Measurements from ENCODE around the gene CCNYL1.
"Not testable (repeated sequence)": the region's sequence is repeated elsewhere in the genome, so short reads cannot be mapped to it uniquely, and the experiment has no call there.

CCNYL1 gene

GRCh38 chr2:207743514-207743913 lies 32.1 kb downstream of the CCNYL1 start:
- DNase-seq, result no peak

DNA sequence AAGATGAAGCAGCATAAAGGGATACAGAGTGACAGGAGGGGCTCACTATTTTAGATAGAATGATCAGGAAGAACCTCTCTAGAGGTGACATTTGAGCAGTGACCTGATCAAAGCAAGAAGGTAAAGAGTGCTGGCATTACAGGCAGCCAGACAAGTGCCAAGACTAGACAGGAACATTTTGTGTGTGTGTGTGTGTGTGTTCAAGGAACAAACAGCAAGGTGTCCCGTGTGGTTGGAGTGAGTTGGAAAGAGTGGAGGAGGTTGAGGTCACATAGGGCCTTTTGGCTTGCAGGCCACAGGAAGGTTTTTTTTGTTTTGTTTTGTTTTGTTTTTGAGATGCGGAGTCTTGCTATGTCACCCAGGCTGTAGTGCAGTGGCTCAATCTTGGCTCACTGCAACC lies 32.6 kb downstream of the CCNYL1 start:
- DNase-seq, result no peak

- DNase-seq, result no peak
Observed at GRCh38 chr2:207744451-207744850, 33.0 kb downstream of the CCNYL1 start.

DNA sequence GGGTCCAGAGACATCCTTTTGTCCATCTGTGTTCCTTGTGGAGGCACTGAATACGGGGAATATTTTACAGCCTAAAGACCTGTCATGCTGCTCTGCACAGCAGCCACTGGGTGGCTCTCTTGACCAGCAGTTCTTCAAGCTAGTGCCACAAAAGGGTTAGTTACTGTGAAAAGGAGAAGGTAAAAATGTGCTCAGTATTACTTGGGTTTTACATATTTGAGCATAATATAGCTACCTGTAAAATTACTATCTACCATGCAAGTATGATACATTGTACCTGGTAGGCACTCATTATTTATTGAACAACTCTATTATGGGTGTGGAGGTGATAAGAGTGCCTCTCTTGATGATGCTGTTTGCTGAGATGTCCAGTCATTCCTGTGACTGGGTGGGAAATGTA lies 34.7 kb downstream of the CCNYL1 start:
- DNase-seq, result peak; percentile 63

GRCh38 chr2:207747653-207748560 lies 36.5 kb downstream of the CCNYL1 start:
- no peak for DNase-seq

GRCh38 chr2:207748993-207749392 lies 37.6 kb downstream of the CCNYL1 start:
- no peak for DNase-seq

GRCh38 chr2:207749873-207750272 lies 38.4 kb downstream of the CCNYL1 start:
- DNase-seq, result no peak

DNA sequence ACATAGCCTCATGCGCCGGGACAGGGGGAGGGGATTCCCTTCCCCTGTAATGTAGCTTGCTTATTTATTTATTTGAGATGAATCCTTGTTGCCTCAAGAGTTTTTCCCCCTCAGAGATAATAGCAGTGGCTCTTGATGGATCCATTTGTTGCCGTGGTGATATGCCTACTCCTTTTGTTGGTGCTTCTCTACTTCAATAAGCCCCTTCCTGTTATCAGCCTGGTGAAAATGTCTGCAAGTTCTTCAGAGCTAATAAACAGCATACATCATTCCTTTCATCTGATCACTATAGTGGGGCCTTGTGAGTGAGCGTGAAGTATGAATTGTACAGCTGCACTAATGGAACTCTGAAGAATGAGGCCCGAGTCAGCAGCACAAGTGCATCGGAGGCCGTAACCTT lies 38.9 kb downstream of the CCNYL1 start:
- DNase-seq, result no peak

GRCh38 chr2:207750876-207751275 lies 39.4 kb downstream of the CCNYL1 start:
- DNase-seq, result no peak

GRCh38 chr2:207753688-207754087 lies 42.2 kb downstream of the CCNYL1 start:
- DNase-seq, result not testable (repeated sequence)

- DNase-seq, result no peak
Observed at GRCh38 chr2:207754498-207755383, 43.3 kb downstream of the CCNYL1 start.

GRCh38 chr2:207758025-207758424 lies 46.6 kb downstream of the CCNYL1 start:
- DNase-seq, result no peak

- no peak for DNase-seq
Observed at GRCh38 chr2:207759890-207760289, 48.5 kb downstream of the CCNYL1 start.

DNA sequence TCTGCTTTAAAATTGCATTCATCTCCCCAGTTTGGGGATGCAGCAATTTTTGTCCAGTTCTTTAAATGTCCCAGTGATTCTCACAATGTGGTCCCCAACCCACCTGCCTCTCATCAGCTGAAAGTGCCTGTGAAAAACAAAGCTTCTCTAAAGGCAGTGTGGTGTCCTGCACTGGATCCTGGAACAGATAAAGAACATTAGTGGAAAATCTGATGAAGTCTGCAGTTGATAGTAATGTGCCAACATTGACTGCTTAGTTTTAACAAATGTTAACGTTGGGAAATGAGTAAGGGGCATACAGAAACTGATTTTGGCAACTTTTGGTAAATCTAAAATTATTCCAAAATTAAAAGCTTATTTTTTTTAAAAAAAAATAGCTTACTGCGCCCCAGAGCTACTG lies 49.0 kb downstream of the CCNYL1 start:
- DNase-seq, result no peak

DNA sequence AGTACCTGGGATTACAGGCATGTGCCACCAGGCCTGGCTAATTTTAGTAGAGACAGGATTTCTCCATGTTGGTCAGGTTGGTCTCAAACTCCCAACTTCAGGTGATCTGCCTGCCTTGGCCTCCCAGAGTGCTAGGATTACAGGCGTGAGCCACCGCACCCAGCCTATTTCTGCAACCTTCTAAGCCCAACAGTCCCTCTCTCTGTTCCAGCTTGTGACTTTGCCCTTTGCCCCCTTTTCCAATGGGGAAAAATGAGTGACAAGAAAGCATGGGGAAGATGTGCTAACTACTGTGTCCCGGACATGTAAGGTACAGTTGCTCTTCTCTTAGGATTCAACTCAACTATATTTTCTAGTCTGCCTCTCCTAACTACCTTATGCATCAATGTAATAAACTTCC lies 50.0 kb downstream of the CCNYL1 start:
- not testable (repeated sequence) for DNase-seq

- DNase-seq, result no peak
Observed at GRCh38 chr2:207762146-207762545, 50.7 kb downstream of the CCNYL1 start.

GRCh38 chr2:207763303-207763917 lies 52.0 kb downstream of the CCNYL1 start:
- no peak for DNase-seq

DNA sequence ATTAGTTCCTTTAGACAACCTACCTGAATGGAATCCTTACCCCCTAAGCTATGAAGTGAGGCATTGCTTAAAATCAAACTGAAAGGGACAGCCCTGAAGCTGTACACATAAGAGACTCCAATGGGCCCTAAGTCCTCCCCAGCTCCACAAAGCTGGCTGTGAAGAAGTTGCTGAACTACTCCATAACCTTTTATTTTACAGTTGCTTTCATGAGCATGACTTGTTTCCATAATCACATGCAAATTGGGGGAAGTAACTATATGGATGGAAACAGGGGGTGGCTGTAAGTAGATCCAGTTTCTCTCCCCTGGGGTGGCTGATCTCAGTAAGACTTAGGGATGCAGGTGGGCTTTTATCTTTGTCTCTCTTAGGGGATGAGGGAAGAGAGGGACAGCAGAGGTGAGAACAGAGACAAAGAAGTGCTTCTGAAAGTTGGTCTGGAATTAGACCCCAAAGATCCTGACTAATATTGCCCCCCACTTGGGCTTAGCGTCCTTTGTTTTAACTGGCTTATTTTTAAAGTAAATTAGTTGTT lies 52.7 kb downstream of the CCNYL1 start:
- DNase-seq, result no peak

DNA sequence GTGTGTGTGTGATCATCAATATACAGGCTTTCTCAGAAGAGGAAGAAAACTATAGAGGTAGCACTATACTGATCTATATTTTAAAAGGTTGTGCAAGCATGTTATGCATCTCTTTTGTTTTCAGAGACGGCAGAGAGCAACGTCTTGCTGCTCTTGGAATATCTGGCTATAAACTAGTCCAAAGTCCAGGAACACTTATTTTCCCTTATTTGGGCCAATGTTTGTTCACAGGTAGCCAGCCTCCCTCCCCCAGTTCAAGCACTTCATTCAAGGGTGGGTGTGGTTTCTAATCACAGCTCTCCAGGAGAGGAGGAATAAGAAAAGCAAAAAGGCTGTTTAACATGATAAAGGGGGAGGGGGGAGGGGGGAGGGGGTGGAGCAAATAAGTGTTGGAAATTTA lies 54.1 kb downstream of the CCNYL1 start:
- peak; percentile 31 for DNase-seq

DNA sequence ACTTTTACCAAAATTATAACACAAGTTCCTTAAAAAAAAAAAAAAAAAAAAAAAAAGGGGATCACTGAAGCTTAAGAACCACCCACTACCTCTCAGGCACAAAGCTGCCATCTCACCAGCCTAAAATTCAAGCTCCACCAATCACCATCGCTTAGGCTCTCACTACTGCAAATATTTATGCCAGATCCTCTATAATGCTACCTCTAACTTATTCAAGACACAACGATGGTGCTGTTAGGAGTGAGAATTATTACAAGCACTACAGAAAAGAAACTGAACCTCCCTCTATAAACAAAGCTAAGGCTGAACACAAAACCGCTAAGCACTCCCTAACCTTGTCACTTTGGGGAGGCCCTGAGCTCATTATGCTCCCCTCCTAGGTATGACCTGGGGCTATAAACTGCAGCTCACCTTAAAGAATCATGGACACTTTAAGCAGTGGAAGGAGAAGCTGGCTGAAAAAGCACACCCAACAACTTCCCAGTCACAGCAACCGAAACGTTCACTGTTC lies 54.7 kb downstream of the CCNYL1 start:
- DNase-seq, result no peak

DNA sequence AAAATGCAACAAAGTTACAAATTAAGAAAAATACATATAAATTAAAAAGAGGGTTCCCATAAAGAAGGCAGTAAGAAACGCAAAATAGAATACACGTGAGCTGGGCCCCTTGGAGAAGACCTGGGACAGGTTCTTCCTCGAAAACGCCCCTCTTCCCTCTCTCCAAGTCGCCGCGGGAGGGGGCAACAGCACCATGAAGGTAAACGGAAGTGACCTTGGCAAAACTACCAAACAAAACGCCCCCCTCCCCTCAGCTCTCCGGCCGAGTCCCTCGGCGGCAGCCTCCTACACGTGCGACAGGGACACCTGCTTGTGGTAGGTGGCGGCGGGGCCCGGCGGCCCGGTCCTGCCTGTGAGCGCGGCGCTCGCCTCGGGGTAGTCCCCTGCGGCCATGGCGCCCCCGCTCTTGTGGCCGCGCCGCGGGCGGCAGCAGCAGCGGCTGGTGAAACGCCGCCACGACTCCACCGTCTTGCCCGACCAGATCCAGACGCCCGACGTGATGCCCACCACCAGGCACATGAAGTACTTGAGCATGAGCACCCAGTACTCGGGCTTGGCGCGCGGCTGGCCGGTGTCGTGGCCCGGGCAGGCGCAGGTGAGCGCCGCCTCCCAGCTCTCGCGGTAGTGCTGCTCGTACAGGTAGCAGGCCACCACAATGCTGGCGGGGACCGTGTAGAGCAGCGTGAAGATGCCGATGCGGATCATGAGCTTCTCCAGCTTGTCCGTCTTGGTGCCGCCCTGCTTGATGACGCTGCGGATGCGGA lies 55.4 kb downstream of the CCNYL1 start:
- DNase-seq, result no peak
